RWPE2 (cell line): ENCODE data around the gene NUDT19.
"Not testable (repeated sequence)": the region's sequence is repeated elsewhere in the genome, so short reads cannot be mapped to it uniquely, and the experiment has no call there.

ENCODE experiments used
- ATAC-seq: fragments of 200-7000 bp; cut with Tn5 transposase; 3 replicates; pipeline ENCODE4 v1.9.1; 2021; ENCODE audit warnings: low read depth
- DNase-seq: peaks from one replicate; pipeline ENCODE4 v3.0.0-alpha.2; 2020; ENCODE audit warnings: low spot score
- H3K27ac ChIP-seq: fragments of 450-650 bp; 2 replicates; pipeline ENCODE4 v1.5.1; 2017; ENCODE audit warnings: mild to moderate bottlenecking; ENCODE audit not compliant: poor library complexity, severe bottlenecking
- H3K27me3 ChIP-seq: fragments of 250-450 bp; sonication (Bioruptor Pico); 2 replicates; pipeline ENCODE4 v1.5.1; 2021; ENCODE audit warnings: mild to moderate bottlenecking, moderate library complexity; ENCODE audit not compliant: insufficient read depth, poor library complexity, severe bottlenecking
- H3K36me3 ChIP-seq: fragments of 250-450 bp; sonication (Bioruptor Pico); 2 replicates; pipeline ENCODE4 v1.5.1; 2020; ENCODE audit warnings: low read depth, mild to moderate bottlenecking, moderate library complexity
- H3K4me1 ChIP-seq: fragments of 250-450 bp; sonication (Bioruptor Pico); 2 replicates; pipeline ENCODE4 v1.5.1; 2021; ENCODE audit warnings: mild to moderate bottlenecking, moderate library complexity; ENCODE audit not compliant: insufficient read depth, poor library complexity, severe bottlenecking
- H3K4me3 ChIP-seq: fragments of 250-450 bp; sonication (Bioruptor Pico); 2 replicates; pipeline ENCODE4 v1.5.1; 2021; ENCODE audit warnings: mild to moderate bottlenecking, moderate library complexity; ENCODE audit not compliant: severe bottlenecking
- H3K9me3 ChIP-seq: fragments of 250-450 bp; sonication (Bioruptor Pico); 2 replicates; pipeline ENCODE4 v1.5.1; 2021; ENCODE audit warnings: mild to moderate bottlenecking, moderate library complexity; ENCODE audit not compliant: severe bottlenecking
- CTCF ChIP-seq: fragments of 450-650 bp; IDR thresholded peaks from one replicate; pipeline ENCODE4 v1.5.1; 2017; ENCODE audit warnings: mild to moderate bottlenecking, moderate library complexity; ENCODE audit not compliant: poor library complexity, severe bottlenecking

Gene NUDT19

GRCh38 chr19:32695506-32695905 lies 3.9 kb downstream of the NUDT19 start:
- not testable (repeated sequence) for H3K27ac ChIP-seq, H3K27me3 ChIP-seq, DNase-seq, ATAC-seq, H3K9me3 ChIP-seq, H3K4me3 ChIP-seq
- Histone ChIP-seq H3K4me1 (peaks cover 15% of the 10 kb centered on the region), H3K36me3 (peaks cover 57% of the 10 kb centered on the region)

GRCh38 chr19:32696771-32697170 lies 5.2 kb downstream of the NUDT19 start:
- H3K4me3 ChIP-seq, H3K27me3 ChIP-seq, H3K9me3 ChIP-seq, H3K27ac ChIP-seq, DNase-seq, ATAC-seq: not testable (repeated sequence)
- Histone ChIP-seq H3K4me1 (peaks cover 11% of the 10 kb centered on the region), H3K36me3 (peaks cover 59% of the 10 kb centered on the region)

GRCh38 chr19:32700129-32700528 lies 8.5 kb downstream of the NUDT19 start:
- not testable (repeated sequence) for H3K4me1 ChIP-seq, ATAC-seq
- peaks cover 65% of the 10 kb centered on the region for H3K36me3 ChIP-seq

GRCh38 chr19:32702010-32702409 lies 10.4 kb downstream of the NUDT19 start:
- Histone ChIP-seq H3K27me3 (no peaks in the 10 kb centered on the region), H3K4me1 (no peaks in the 10 kb centered on the region), H3K36me3 (peaks cover 56% of the 10 kb centered on the region), H3K9me3 (peaks cover 10% of the 10 kb centered on the region), H3K27ac (no peak overlapping the region), H3K4me3 (no peak overlapping the region)
- no peak for ATAC-seq
- DNase-seq: no peak
- TF ChIP-seq CTCF: no peak

More at GRCh38 chr19:32700129-32700528, 8.5 kb downstream of the NUDT19 start:
- H3K27me3 ChIP-seq, H3K4me3 ChIP-seq, H3K27ac ChIP-seq, DNase-seq, H3K9me3 ChIP-seq: not testable (repeated sequence)

- not testable (repeated sequence) for H3K27me3 ChIP-seq, ATAC-seq, H3K4me3 ChIP-seq, H3K9me3 ChIP-seq, H3K4me1 ChIP-seq, H3K27ac ChIP-seq, DNase-seq
- H3K36me3 ChIP-seq: peaks cover 54% of the 10 kb centered on the region
Measured at GRCh38 chr19:32704006-32704405, 12.4 kb downstream of the NUDT19 start.

- Histone ChIP-seq H3K4me1 (no peaks in the 10 kb centered on the region), H3K27me3 (no peaks in the 10 kb centered on the region), H3K9me3 (peaks cover 10% of the 10 kb centered on the region), H3K4me3 (no peak overlapping the region), H3K27ac (no peak overlapping the region), H3K36me3 (peaks cover 58% of the 10 kb centered on the region)
- no peak for ATAC-seq
- no peak for TF ChIP-seq CTCF
- DNase-seq: no peak
Measured at GRCh38 chr19:32708457-32708856, 16.8 kb downstream of the NUDT19 start.

GRCh38 chr19:32709032-32709431 lies 17.4 kb downstream of the NUDT19 start:
- Histone ChIP-seq H3K9me3 (peaks cover 6% of the 10 kb centered on the region), H3K27me3 (no peaks in the 10 kb centered on the region), H3K4me3 (no peak overlapping the region), H3K36me3 (peaks cover 59% of the 10 kb centered on the region), H3K27ac (no peak overlapping the region), H3K4me1 (no peaks in the 10 kb centered on the region)
- no peak for TF ChIP-seq CTCF
- DNase-seq (no peak), ATAC-seq (no peak)
